Measurements from ENCODE around the gene GRID1.

DNA sequence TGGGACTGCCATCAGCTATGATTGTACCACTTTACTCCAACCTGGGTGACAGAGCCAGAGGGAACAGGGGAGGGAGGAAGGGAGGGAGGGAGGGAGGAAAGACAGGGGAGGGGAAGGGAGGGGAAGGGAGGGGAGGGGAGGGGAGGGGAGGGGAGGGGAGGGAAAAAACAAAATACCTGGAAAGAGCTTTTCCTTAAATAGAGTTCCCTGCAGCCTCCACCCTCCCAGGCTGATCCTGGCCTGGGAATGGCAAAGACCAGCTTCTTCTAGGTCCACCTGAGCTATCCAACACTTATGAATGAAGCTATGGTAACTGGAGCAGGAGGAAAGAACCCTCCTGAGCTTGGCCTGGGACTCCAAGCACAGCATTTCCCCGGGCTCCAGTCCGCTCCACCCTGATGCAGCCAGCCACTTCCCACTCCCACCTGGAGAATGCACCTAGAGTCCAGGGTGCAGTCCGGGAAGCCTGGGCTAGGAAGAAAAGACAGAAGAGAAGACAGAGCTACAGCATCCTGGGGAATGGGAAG is 66.1 kb downstream of the GRID1 start:
- TF ChIP-seq, protein P1, sequence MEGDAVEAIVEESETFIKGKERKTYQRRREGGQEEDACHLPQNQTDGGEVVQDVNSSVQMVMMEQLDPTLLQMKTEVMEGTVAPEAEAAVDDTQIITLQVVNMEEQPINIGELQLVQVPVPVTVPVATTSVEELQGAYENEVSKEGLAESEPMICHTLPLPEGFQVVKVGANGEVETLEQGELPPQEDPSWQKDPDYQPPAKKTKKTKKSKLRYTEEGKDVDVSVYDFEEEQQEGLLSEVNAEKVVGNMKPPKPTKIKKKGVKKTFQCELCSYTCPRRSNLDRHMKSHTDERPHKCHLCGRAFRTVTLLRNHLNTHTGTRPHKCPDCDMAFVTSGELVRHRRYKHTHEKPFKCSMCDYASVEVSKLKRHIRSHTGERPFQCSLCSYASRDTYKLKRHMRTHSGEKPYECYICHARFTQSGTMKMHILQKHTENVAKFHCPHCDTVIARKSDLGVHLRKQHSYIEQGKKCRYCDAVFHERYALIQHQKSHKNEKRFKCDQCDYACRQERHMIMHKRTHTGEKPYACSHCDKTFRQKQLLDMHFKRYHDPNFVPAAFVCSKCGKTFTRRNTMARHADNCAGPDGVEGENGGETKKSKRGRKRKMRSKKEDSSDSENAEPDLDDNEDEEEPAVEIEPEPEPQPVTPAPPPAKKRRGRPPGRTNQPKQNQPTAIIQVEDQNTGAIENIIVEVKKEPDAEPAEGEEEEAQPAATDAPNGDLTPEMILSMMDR (conservative IDR thresholded peaks at IDR 0.05; ENCODE audit: low read depth, low read length), result no peak
- TF ChIP-seq EZH2phosphoT487 (IDR thresholded peaks at IDR 0.05; ENCODE audit: borderline replicate concordance, low read length), result no peak

Measured in PC-3 (cell line).